Caki2 (cell line): Measurements from ENCODE around the gene MYL12B. TPM values are rescaled to one million over a fixed set of nuclear protein-coding genes. Genes with fewer than 3 reads are reported as not detected.

ENCODE experiments used
- DNase-seq: peaks from one replicate; pipeline ENCODE4 v3.0.0-alpha.2; 2015; ENCODE audit warnings: low read depth
- in situ Hi-C: cut with HindIII; loops from 2 replicates; pipeline ENCODE4 v1.10.0; 2016; ENCODE audit warnings: low sequenced_read_pairs, low pct_unique_long_range_greater_than_20kb, mixed read lengths
- total RNA-seq: library from RNA; depleted of rRNA; stranded (reverse); fragments of >200 nt; shearing (Covaris generic); gene quantifications from 2 replicates; pipeline ENCODE4 v1.2.3, GENCODE V29; 2014; ENCODE audit warnings: low replicate concordance; rRNA removed

Gene MYL12B
- total RNA-seq, 1 experiment from 2014 or later = 553 TPM

DNA sequence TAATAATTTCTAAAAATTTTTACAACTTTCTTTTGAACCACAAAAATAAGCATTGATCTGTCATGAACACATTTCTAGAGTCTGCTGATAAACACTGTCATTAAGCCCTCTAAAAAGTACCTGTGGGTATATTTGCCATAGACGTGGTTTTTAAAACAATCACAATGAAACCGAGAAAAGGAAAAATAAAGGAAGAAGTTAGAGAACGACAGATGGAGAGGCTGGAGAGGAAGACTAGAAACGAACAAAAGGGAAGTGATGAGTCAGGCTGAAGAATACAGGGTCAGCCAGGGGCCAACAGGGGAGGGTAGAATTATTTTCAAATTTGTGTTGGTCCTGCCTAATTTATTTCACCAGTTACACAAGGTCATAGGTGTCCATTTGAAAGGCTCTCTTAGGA is 62.0 kb downstream of the MYL12B start:
- in situ Hi-C loops = no loop called here
- DNase-seq = no peak

Other genes with a start within 250 kb of the MYL12B start
- gene LPIN2, start 249.0 kb upstream of the MYL12B start, total RNA-seq = 30.4 and 31.6 TPM in 2 replicates
- gene MYOM1, start 42.2 kb upstream of the MYL12B start, total RNA-seq = 0.17 and 0.20 TPM in 2 replicates
- gene MYL12A, start 14.3 kb upstream of the MYL12B start, total RNA-seq = 924 and 1,157 TPM in 2 replicates
- gene TGIF1, start 188.0 kb downstream of the MYL12B start, total RNA-seq = 395 and 500 TPM in 2 replicates